MCF 10A (cell line): ENCODE results near the gene MARCHF9. TPM values are rescaled to one million over a fixed set of nuclear protein-coding genes. Genes with fewer than 3 reads are reported as not detected.

Experiments
- BruUV-seq: library from RNA; stranded (reverse); fragments of 400-500 nt; replicated peaks from 2 replicates; lab custom pipeline; 2021; lab: Mats Ljungman, UMichigan
- CTCF ChIA-PET: fragments of 300-600 bp; sonication (Branson Sonifier 250); formaldehyde crosslinking; extraction: SDS; loops from one replicate; lab custom pipeline; 2021; ENCODE audit warnings: antibody characterized with exemption, inconsistent platforms; lab: Yijun Ruan, JAX
- POLR2A ChIA-PET: fragments of 300-600, 350-650 bp; sonication (Branson Sonifier 250); formaldehyde crosslinking; extraction: SDS; loops from one replicate; lab custom pipeline; 2020; ENCODE audit warnings: antibody characterized with exemption, inconsistent platforms; lab: Yijun Ruan, JAX
- DNase-seq: peaks from one replicate; pipeline ENCODE4 v3.0.0-alpha.2; 2018; ENCODE audit not compliant: unreplicated experiment
- H3K27ac Mint-ChIP-seq: one replicate; pipeline ENCODE4 v1.8.0; 2022; ENCODE audit warnings: mild to moderate bottlenecking, low read depth, mixed read lengths; ENCODE audit not compliant: unreplicated experiment
- H3K27me3 Mint-ChIP-seq: one replicate; pipeline ENCODE4 v1.8.0; 2022; ENCODE audit warnings: mixed read lengths; ENCODE audit not compliant: insufficient read depth, unreplicated experiment
- H3K36me3 Mint-ChIP-seq: one replicate; pipeline ENCODE4 v1.8.0; 2022; ENCODE audit warnings: mild to moderate bottlenecking, moderate library complexity, mixed read lengths; ENCODE audit not compliant: insufficient read depth, unreplicated experiment
- H3K4me1 Mint-ChIP-seq: one replicate; pipeline ENCODE4 v1.8.0; 2022; ENCODE audit warnings: mixed read lengths; ENCODE audit not compliant: insufficient read depth, unreplicated experiment
- H3K4me3 Mint-ChIP-seq: one replicate; pipeline ENCODE4 v1.8.0; 2022; ENCODE audit warnings: mild to moderate bottlenecking, moderate library complexity, mixed read lengths; ENCODE audit not compliant: unreplicated experiment
- H3K9me3 Mint-ChIP-seq: one replicate; pipeline ENCODE4 v1.8.0; 2022; ENCODE audit warnings: mixed read lengths; ENCODE audit not compliant: unreplicated experiment
- intact Hi-C: fragments of 100-400 bp; cut with micrococcal nuclease; formaldehyde crosslinking; loops from 2 replicates; pipeline ENCODE4 v1.14.1; 2022
- total RNA-seq: library from RNA; stranded (reverse); gene quantifications from 2 replicates; pipeline ENCODE4 v1.2.3, GENCODE V29; 2022
- TF ChIP-seq, protein P1 (sequence below): fragments of 200-600 bp; IDR thresholded peaks from one replicate; pipeline ENCODE4 v1.8.0; 2022; ENCODE audit warnings: antibody characterized with exemption, mild to moderate bottlenecking; ENCODE audit not compliant: unreplicated experiment

Gene MARCHF9
- total RNA-seq, 1 experiment from 2014 or later = 8.7 TPM

DNA sequence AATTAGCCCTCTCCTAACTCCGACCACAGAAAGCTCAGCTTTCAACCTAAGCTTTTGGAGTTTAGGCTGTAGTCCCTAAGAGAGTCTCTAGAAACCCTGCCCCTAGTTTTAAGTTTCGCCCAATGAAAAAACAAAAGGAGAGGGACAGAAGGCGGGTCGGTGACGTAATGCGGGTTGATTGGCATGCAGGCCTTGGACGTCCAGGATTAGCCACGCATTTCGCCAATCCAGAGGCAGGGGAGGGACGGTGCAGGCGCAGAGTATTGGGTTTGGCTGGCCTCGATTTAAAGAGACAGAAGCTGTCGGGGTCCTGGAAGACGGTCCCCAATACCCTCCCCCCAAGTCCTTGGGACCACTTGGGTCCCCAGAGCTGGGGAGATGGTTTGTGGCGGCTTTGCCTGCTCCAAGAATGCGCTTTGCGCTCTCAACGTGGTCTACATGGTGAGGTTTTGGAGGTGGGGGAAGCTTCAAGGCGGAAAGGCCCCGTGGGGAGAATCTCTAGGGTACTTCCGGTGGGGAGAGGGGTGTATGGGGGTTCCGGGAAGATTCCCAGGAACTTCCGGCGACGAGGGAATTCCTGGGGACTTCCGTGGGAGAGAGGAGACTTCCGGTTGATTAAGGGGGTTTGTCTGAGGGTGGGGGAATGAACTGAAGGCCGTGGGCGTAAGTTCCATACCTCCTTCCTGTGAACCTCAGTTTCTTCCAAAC lies 10.0 kb upstream of the MARCHF9 start, which contains the start of gene TSPAN31:
TSPAN31 (plus strand) TSS at position 263 of the 708 bp plus-strand sequence; CDS start at position 379, 116 bp downstream.
- H3K27ac Mint-ChIP-seq = peak within 1 kb of the TSS; percentile 100
- POLR2A ChIA-PET = interaction anchor here (0.5 to 2.5 kb wide), 30 partner anchors 8 to 1215 kb away, joined by 3 to 20 read pairs (median 4); partner anchors contain the start of genes EEF1AKMT3, MARCHF9, METTL1 and OS9
- no TSS peak for BruUV-seq
- peak; percentile 99 for DNase-seq
- TF ChIP-seq, protein P1, sequence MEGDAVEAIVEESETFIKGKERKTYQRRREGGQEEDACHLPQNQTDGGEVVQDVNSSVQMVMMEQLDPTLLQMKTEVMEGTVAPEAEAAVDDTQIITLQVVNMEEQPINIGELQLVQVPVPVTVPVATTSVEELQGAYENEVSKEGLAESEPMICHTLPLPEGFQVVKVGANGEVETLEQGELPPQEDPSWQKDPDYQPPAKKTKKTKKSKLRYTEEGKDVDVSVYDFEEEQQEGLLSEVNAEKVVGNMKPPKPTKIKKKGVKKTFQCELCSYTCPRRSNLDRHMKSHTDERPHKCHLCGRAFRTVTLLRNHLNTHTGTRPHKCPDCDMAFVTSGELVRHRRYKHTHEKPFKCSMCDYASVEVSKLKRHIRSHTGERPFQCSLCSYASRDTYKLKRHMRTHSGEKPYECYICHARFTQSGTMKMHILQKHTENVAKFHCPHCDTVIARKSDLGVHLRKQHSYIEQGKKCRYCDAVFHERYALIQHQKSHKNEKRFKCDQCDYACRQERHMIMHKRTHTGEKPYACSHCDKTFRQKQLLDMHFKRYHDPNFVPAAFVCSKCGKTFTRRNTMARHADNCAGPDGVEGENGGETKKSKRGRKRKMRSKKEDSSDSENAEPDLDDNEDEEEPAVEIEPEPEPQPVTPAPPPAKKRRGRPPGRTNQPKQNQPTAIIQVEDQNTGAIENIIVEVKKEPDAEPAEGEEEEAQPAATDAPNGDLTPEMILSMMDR = no peak
- peaks cover 16% of the 10 kb centered on the region for H3K27me3 Mint-ChIP-seq
- H3K4me1 Mint-ChIP-seq = peaks cover 11% of the 10 kb centered on the region
- intact Hi-C loops = loop anchor here (1.0 kb wide), 1 partner anchor 19 kb away; no protein-coding TSS in a partner anchor
- CTCF ChIA-PET = interaction anchor here (0.5 to 1.7 kb wide), 7 partner anchors 12 to 161 kb away, joined by 3 to 11 read pairs (median 5); no protein-coding TSS in a partner anchor
- H3K4me3 Mint-ChIP-seq = peak within 1 kb of the TSS; percentile 100
- no peaks in the 10 kb centered on the region for H3K9me3 Mint-ChIP-seq
- H3K36me3 Mint-ChIP-seq = peaks cover 50% of the 10 kb centered on the region

DNA sequence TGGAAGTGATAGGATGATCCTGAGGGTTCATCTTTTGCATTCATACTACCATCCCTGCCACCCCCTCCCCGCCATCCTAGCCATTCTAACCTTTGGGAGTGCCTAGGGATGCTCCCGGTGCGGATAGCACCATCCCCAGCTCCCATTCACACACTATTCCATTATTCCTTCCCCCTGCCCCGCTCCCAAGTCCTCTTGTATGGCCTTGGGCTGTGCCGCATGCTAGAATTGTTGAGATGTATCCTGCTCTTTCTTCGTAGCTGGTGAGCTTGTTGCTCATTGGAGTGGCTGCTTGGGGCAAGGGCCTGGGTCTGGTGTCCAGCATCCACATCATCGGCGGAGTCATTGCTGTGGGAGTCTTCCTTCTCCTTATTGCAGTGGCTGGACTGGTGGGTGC lies 9.4 kb upstream of the MARCHF9 start:
- Mint-ChIP-seq H3K36me3 (peaks cover 55% of the 10 kb centered on the region), H3K27me3 (peaks cover 11% of the 10 kb centered on the region), H3K4me3 (peak overlapping the region; percentile 100), H3K27ac (peak overlapping the region; percentile 100), H3K4me1 (peaks cover 13% of the 10 kb centered on the region), H3K9me3 (no peaks in the 10 kb centered on the region)
- intact Hi-C loops = no loop called here
- ChIA-PET CTCF (interaction anchor here (0.5 to 1.7 kb wide), 6 partner anchors 12 to 161 kb away, joined by 3 to 11 read pairs (median 4); no protein-coding TSS in a partner anchor), POLR2A (interaction anchor here (0.6 to 2.5 kb wide), 19 partner anchors 9 to 867 kb away, joined by 3 to 20 read pairs (median 3); partner anchors contain the start of genes EEF1AKMT3, MARCHF9, METTL1 and OS9)
- BruUV-seq = TSS peak; percentile 42
- TF ChIP-seq, protein P1 = no peak
- no peak for DNase-seq

DNA sequence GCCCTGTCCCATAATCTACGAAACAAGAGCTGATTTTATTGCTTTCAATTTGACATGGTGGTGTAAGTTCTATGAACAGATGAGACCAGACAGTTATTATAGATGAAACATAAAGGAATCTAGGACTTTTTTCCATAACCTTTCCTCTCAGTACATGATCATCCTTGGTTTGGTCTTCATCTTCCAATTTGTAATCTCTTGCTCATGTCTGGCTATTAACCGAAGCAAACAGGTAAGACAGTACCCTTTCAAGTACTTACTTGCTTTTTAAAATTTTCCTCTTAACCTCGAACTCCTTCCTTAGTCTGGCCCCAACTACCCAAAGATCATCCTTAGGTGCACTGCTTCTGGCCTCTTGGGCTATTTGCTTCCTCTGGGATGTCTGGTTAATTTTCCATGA lies 8.9 kb upstream of the MARCHF9 start:
- intact Hi-C loops = no loop called here

More for the DNA sequence above, 8.9 kb upstream of the MARCHF9 start:
- Mint-ChIP-seq H3K27ac (peak overlapping the region; percentile 100), H3K4me1 (peaks cover 17% of the 10 kb centered on the region), H3K36me3 (peaks cover 61% of the 10 kb centered on the region), H3K4me3 (peak overlapping the region; percentile 100), H3K9me3 (no peaks in the 10 kb centered on the region), H3K27me3 (peaks cover 5% of the 10 kb centered on the region)
- ChIA-PET POLR2A (interaction anchor here (0.7 to 2.5 kb wide), 5 partner anchors 9 to 868 kb away, joined by 3 to 20 read pairs (median 5); partner anchors contain the start of genes EEF1AKMT3, MARCHF9, METTL1 and OS9), CTCF (no interaction called here)
- no peak for DNase-seq
- TF ChIP-seq, protein P1 = no peak
- BruUV-seq = no TSS peak
